NCI-H82 (cell line): ENCODE results near the gene PARVB.

Source experiments
- DNase-seq: peaks from one replicate; lab custom pipeline; 2025; lab: John Stamatoyannopoulos, UW

Gene PARVB

DNA sequence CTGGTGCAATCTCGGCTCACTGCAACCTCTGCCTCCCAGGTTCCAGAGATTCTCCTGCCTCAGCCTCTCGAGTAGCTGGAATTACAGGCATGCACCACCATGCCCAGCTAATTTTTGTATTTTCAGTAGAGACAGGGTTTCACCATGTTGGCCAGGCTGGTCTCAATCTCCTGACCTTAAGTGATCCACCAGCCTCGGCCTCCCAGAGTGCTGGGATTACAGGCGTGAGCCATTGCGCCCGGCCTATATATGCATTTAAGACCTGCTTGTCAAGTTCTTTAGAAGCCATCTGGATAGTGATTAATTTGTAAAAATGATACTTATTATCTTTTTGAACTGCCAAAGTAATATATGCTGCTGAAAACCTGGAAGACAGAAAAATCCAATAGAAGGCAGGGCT is 86.6 kb downstream of the PARVB start:
- peak; percentile 21 for DNase-seq

DNA sequence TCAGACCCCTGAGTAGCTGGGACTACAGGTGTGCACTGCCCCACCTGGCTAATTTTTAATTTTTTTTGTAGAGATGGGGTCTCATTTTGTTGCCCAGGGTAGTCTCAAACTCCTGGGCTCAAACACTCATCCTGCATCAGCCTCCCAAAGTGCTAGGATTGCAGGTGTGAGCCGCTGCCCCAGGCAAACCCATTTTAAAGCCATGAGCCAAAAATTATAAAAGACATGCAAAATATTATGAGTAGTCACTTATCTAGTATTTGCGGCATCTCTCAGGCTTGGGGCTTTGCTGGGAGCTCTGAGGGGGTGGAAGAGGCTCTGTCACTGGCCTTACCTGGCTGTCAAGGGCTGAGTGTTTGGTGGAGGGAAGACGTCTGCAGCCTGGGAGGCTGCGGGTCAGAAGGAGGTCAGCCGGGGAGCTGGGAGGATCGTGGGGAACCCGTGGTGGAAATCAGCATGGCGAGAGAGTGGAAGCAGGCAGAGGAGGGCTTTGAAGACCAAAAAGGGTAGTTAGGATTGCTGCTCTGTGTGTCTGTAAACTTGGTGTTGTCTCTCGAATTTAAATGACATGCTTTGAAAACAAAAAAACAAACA is 87.6 kb downstream of the PARVB start:
- DNase-seq = no peak

DNA sequence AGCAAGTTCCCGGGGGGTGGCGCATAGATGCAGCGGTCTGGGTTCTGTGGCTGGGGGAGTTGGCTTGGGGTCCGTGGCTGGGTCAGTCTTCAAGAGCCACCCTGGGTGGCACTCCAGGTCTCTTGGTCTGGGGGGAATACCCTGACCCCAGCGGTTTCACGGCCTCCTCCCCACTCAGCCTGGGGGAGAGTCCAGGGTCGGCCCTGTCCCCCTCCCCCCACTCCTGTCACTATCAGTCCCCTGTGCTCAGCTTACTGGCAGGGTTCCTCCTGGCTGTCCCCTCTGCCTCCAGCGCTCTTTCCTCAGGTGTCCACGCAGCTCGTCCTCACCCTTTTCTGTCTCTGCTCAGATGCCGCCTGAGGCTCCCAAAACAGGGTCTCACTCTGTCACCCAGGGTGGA is 88.1 kb downstream of the PARVB start:
- DNase-seq = no peak

DNA sequence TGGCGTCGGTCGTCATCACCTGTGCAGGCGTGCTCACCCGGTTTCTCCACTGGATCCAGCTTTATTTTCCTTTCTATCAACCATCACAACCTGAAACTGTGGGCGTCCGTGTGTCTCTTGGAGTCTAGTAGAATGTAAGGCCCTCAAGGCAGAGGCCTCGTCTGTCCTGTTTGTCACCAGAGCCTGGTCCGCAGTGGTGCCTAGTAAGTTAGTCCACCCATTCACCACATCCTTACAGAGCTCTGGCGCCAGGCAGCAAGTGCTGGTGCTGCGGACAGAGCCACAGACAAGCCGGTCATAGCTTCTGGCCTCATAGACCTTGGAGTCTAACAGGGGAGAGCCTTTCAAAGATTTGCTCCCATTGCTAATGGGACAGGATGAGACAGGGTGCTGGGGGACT is 92.2 kb downstream of the PARVB start:
- no peak for DNase-seq

DNA sequence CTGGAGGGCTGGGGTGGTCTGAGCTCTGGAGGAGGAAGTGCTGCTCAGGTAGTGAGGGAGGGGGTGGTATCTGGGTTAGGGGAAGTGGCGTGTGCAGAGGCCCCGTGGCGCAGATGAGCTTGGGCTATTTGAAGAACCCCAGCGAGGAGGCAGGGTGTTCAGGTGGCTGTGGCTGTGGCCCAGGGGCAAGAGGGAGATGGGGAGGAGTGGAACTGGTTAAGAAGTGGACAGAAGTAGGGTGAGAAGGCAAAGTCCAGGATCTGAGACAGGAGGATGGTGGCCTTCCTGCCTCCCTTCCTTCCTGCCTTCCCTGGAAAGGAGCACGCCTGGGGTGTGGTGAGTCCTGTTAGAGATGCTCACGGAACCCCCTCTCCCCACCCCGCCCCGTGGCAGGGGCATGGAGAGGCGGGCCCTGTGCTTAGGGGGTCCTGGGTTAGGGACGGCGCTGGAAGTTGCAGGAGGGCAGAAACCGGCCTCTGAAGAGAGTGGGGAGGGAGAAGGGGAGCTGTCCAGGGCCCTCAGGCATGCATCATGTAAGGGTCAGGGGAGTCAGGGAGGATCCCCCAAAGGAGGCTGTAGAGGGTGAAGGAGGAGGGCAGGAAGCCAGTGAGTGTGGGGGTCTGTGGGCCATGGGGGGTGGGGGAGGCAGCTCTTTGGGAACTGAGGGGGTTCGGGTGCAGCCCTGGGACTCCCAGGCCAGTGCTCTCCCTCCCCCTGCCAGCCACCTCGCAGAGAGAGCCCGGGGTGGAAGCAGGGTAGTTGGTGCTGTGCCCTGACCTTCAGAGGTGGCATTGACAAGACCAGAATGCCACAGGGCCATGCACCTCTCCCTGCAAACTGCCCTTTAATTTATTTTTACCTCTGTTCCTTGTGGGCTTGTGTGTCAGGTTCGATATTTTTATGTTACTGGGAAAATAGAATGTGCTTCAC is 92.9 kb downstream of the PARVB start:
- no peak for DNase-seq

DNA sequence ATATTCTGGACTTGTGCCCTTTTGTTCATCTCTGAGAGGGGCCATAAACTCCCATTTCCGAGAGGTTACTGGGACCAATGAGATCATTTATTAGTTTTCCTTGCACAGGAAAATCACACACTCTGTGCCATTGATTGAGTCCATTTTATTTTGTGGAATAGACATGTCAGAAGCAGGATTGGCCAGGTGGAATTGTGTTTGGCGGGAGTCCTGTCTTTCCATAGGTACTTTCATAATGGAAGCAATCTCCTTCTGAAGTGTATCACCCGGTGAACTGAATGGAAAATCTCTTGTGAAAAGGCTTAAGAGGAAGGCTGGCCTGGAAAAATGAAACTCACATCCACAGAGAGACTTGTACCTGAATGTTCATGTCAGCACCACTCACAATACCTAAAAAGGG is 93.6 kb downstream of the PARVB start:
- DNase-seq = no peak

DNA sequence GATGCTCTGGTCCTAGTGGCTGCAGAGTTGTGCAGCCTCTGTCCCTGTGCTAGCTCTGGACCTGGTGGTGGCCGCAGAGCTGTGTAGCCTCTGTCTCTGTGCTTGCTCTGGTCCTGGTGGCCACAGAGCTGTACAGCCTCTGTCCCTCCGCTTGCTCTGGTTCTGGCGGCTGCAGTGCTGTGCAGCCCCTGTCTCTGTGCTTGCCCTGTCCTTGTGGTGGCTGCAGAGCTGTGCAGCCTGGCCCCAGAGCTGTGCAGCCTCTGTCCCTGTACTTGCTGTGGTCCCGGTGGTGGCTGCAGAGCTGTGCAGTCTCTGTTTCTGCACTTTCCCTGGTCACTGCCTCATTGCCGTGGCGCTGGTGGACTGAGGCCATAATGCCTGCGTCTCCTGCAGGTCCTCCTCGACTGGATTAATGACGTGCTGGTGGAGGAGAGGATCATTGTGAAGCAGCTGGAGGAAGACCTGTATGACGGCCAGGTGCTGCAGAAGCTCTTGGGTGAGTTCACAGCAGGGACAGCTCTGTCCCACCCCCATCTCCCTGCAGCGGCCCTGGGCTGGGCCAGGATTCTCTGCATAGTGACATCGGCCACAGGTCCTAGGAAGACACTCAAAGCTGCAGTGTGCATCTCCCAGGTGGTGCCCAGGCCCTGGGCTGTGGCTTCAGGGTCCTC is 94.7 kb downstream of the PARVB start:
- no peak for DNase-seq

DNA sequence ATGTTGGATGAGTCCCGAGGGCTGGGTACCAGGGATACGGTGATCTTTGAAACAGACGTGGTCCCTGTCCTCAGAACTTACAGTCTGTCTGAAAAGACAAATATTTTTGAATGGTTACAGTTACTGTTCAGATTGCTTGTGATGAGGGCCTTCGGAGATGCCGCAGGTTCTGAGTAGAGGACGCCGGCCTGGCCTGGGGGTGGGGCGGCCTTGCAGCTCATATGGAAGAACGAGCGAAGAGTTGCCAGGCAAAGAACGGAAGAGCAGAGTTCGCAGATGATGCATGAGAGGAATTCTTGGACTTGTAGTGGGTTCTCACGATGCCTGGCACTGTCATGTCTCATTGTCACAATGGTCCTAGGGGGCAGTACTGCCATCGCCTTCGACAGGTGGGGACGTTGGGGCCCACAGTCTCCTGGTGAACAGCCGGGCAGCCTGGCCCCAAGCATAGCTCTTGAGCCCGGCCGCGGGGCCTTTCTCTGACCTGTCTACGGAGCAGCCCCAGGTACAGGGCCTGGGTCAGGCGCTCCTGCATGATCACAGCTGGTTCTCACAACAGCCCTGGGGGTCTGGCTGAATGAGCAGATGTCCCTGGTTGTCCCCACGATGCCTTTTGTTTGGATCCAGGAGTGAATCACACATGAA is 95.7 kb downstream of the PARVB start:
- no peak for DNase-seq

DNA sequence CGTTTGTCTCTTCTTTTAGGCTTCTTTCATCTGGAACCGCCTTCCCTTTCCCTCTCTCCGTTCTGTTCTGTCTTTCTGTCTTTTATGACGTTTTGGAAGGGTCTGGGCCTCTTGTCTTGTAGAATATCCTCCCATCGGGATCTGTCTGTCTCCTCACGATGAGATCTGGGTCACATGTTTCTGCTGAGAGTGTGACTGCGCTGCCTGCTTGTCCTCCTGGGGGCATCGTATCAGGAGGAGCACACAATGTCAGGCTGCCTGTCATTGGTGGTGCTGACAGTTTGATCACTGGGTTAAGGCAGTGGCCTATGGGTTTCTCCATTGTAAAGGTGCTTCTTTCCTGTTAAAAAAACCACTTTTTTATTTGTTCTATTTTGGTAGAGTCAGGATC is 96.2 kb downstream of the PARVB start:
- DNase-seq = no peak

DNA sequence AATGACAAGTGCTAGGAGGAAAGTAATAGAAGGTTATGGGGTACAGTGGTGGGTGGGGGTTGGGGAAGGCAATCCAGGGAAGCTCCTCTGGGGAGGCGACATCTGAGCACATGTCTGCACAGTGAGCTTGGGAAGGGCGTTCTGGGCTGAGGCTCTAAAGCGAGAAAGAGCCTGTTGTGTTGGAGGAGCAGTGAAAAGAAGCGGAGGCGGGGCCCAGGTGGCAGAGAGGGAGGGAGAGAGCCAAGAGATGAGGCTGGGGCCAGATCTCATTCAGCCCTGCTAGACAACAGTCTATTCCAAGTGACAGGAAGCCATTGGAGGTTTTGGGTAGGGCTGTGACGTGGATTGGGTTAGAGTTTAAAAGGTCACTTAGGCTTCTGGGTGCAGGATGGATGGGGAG is 101.3 kb downstream of the PARVB start:
- no peak for DNase-seq

DNA sequence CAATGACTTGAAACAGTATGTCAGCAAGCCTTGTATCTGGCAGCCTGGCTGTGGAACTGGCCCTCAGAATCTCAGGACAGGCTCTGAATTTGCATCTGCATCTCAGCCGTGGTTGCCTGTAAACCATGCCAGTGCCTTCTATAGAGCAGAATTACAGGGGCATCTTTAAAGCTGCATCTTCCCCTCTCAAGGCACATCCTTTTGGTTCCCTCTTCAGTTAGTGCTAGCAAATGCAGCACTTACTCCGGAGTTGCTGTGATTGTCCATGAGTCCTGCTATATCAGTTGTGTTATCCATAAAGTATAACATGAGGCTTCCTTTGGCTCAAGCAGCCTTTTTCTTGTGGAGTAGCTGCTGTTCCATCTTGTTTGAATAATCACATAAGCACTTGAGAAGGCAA is 102.7 kb downstream of the PARVB start:
- no peak for DNase-seq

DNA sequence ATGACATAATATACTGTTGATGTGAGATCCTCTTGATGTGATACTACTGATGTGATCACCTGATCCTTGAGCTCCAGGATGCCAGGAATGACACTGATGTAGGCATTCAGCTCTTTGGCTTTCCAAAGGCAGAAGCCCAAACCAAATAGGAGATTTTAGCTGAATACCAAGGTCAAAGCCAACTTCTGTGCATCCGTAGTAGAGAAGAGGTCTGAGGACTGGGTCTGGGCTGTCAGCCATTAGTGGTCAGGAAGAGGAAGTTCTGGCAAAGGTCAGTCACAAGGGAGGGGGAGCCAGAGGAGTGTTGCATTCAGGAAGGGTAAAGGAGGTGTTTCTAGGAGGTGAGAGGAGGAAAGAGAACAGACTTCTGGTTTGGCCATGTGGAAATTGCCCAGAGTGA is 103.3 kb downstream of the PARVB start:
- DNase-seq = no peak

DNA sequence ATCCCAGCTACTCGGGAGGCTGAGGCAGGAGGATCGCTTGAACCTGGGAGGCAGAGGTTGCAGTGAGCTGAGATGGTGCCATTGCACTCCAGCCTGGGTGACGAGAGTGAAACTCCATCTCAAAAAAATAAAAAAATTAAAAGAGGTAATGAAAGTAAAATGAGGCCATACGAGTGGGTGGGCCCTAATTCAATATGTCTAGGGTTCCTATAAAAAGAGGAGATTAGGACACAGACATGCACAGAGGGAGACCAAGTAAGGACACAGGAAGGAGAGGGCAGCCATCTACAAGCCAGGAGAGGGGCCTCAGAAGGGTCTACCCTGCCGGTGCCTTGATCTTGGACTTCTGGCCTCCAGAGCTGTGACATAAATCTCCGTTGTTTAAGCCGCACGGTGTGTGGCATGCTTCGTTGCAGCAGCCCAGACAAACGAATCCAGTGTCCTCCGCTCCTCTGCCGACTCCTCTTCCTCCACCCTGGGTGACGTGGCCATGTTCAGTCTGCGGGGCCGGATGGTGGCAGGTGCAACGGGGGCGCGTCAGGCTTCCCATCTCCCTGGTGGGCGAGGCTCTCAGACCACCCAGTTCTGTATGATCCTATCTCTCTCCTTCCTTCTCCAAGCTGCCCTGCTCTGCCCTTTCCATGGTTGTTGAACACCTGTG is 105.0 kb downstream of the PARVB start:
- DNase-seq = no peak

DNA sequence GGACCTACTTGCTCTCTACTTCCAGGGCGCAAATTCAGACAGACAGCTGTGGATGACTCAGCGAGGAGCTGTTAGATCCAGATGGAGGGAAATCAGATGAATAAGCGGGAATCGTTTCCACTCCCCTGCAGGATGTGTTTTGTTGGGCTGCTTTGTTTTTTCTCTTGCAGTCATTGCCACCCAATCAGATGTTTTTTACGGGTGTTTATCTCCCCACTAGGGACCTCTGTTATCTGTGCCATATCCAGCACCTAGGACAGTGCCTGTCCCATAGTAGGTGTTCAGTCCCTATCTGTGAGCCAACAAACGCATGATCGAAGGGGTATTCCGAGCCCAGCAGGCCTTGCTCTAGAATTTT is 105.5 kb downstream of the PARVB start:
- peak; percentile 16 for DNase-seq

DNA sequence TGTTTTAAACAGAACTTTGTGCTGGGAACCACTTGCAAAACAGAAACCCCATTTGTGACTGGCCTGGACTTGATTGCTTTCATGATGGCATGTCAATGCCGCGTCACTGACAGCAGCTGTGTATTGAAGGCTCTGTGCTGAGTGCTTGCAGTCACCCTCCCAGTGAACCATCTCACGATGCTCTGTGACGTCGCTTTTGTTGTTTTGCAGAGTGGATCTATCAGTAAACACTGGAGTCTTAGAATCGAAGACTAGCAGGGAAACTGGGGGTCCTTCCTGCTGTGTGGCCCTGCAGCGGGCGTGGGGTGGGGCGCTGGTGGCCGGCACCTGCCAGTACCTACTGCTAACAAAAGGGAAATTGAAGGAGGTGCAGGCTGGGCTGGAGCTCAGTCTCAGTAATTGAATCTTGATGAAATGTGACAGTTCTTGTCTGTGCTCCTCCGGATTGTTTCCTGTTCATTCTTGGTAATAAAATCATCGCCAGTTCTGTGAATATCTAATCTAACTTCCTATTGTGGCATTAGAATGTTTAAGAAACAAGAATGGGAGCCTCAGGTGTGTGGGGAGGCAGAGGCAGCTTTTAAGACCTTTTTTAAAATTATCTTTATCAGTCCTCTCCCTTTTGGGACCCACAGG is 106.1 kb downstream of the PARVB start:
- no peak for DNase-seq

DNA sequence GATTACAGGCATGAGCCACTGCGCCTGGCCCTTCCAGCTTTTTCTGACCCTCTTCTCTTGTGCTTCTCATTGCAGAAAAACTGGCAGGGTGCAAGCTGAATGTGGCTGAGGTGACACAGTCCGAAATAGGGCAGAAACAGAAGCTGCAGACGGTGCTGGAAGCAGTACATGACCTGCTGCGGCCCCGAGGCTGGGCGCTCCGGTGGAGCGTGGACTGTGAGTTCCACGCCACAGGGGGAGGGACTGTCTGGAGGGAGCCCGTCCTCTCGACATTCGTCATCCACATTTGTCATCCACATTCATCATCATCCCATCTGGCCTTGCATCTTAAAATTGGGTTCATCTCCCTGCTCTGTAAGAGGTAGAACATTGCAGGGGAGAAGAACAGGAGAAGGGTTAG is 107.3 kb downstream of the PARVB start:
- no peak for DNase-seq

DNA sequence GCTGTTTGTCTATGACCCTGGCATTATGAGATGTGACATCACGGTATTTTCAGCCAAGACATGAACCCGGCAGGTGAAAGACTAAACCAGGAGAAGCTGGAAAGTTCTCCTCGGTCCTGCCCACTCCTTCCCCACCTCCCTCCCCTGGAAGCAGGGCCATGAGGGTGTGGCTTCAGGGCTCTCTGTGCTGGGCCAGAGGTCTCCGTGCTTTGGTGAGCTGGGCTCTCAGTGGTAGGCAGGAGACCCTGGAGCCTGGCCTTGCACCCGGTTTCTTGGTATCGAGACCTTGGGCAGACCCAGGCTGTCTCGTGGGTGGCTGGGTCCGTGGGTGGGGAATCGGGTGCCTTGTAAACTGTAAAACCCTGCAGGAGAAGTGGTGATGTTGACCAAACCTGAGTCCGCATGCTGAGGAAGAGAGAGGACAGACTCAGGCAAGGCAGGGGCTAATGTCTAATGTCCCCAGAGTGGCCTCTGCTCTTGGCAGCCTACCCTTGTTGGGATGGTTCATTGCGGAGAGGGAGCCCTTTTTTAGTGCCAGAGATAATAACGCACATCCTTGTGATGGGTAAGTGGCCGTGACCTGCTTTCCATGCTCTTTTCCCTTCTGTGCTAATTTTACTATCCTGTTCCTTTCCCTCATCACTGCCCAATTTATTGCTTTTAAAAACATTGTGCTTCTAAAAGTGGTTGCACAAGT is 108.0 kb downstream of the PARVB start:
- DNase-seq = no peak

DNA sequence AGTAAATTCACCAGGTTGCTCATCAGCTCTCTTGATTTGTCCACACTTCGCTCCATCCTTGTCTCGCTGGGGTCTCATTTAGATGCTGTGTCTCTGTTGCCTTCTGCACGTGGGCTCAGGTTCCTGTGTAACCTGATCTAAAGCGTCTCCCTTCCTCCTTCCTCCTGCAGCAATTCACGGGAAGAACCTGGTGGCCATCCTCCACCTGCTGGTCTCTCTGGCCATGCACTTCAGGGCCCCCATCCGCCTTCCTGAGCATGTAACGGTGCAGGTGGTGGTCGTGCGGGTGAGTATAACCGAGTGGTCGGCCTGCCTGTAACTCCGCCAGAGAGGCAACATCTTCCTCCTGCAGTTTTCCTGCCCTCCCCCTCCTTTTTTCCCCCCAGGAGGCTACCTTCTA is 108.6 kb downstream of the PARVB start:
- no peak for DNase-seq

DNA sequence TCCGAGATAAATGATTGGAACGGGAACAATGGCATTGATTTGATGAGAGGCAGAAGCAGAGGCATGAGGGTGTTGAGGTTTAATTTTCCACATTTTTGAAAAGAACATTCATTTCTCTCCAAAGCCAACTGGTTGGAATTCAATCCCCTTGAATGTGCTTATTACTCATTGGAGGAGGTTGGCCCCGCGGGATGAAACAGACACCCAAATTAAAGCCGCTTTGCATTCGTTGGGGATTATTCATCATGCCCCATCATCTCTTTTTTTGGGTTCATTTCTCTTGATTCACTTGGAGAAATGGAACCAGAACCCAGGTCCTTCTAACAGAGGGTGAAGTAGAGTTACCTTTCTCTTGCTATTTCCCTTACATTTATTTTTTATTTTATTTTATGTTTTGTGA is 109.1 kb downstream of the PARVB start:
- no peak for DNase-seq

DNA sequence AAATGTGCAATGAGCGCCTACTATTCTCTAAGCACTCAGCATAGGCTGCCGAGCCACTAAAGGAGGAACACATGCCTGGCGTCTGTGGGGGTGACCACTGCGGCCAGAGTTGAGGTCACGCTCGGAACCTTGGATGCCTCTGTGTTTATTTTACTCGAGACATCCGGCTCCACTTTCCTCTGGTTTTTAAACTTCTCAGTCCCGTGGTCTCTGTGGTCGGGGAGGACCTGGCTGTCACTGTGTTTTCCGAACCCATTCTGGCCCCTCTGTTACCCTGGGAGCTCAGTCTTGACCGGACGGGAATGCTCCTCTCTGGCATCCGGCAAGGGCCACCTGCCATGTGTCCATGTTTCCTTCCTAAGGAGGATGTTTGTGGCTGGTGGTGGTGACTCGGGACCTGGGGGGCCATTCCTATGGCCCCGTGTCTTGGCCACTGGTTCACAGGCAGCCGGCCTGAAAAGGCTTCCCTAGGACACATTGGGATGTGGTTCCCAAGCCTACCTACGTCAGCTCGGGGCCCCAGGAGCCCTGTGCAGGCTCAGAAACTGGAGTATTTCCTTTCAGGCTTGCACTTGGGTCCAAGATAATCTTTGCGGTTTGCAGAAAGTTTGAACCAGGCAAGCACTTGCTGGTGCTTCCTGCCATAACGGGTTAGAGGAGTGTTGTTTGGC is 109.9 kb downstream of the PARVB start:
- no peak for DNase-seq

DNA sequence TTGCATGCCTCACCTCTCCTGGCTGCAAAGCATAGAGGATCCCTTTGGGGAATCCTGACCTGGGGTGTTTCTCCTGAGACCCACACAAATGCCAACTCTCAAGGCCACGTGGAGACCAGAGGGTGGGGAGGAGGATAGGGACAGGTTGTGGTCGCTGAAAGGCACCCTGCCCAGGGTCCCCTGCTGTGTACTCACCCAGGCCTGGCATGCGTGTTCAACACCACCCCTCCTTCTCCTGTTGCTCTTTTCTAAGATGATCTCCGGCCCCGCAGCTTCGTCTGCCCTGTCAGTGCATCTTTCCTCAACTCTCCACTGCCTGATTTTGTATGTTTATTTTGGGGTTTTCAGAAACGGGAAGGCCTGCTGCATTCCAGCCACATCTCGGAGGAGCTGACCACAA is 112.0 kb downstream of the PARVB start:
- no peak for DNase-seq
